Raji (cell line): ENCODE measurements around the gene SSBP4.

Experiments
- POLR2A ChIP-seq: IDR thresholded peaks from 2 replicates; pipeline ENCODE4 v1.6.1; 2011; ENCODE audit warnings: low read depth, low read length, control low read depth; ENCODE audit not compliant: insufficient read depth

The SSBP4 gene

DNA sequence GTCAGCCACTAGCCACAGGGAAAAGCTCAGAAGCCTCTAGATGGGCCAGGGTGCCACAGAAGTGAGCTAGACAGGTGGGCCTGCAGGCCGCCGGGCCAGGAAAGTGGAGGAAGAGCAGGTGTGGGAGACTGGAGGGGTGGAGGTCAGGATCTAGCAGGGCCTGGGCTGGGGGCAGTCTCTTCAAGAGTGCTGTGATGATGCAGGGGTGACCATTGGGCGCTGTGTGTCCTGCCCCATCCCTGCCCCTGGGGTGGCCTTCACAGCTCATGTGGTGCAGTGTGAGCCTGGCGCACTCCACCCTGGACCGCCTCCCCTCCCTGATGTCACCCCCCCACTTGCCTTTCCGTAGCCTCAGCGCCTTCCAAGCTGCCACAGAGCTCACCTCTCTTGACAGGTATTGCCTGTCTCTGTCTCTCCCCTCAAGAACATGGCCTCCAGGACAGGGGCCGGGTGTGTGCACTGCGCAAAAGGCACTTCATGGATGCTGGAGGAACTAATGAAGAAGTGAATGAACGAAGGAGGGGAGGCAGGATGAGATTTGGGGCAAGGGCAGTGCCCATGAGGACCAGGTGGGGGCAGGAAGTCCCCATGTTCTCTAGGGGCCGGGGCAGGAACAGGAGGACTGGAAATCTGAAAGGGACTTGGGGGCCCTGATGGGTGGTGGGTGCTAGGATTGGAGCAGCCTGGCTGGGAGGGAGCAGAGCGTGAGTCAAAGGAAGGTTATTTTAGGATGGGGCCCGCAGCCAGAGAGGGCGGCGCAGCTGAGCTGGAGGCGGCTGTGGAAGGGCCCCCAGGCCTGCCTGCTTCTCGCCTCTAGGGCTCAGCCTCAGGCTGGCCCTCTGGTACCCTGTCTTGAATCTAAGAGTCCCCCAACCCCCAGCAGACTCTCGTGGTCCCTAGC, 6.6 kb downstream of the SSBP4 start:
- TF ChIP-seq POLR2A = no peak

- no peak for TF ChIP-seq POLR2A
Measured at GRCh38 chr19:18426416-18426767, 7.2 kb downstream of the SSBP4 start.

DNA sequence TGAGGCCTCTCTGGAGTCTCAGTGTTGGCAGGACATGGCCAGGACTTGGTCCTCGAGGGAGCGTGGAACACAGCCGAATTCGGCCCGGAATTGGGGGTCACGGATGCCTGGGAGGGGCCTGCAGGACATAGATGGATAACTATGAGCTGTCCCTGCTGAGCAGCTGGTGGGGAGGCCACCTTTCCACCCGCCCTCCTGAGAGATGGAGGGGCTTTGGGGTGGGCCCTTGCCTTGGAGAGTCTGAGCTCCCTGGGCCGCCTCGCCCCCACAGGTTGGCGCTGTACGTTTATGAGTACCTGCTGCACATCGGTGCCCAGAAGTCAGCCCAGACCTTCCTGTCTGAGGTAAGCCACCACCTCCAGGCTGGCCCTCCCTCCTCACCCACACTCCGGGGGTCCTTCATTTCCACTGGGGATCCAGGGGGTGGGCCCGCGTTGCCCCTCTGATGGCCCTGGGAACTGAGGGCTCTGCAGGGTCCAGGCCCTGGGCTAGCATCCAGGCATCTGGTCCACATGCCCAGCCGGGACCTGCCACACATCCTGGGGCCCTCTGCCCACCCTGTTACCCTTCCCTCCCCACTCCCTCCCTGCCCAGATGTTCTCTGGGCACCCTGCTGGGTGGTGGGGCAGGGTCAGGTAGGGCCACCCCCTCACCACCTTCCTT, 8.0 kb downstream of the SSBP4 start:
- no peak for TF ChIP-seq POLR2A

DNA sequence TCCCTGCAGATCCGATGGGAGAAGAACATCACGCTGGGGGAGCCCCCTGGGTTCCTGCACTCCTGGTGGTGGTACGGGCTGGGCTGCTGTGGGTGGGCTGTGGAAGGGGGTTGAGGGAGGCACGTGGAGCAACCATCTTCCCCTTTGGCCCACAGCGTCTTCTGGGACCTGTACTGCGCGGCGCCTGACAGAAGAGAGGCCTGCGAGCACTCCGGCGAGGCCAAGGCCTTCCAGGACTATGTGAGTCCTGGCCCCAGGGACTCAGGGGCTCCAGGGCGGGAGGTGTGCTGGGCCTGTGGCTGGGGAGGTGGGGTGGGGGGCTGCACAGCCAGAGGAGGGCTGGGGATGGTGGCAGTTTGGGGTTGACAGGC, 8.5 kb downstream of the SSBP4 start:
- no peak for TF ChIP-seq POLR2A

DNA sequence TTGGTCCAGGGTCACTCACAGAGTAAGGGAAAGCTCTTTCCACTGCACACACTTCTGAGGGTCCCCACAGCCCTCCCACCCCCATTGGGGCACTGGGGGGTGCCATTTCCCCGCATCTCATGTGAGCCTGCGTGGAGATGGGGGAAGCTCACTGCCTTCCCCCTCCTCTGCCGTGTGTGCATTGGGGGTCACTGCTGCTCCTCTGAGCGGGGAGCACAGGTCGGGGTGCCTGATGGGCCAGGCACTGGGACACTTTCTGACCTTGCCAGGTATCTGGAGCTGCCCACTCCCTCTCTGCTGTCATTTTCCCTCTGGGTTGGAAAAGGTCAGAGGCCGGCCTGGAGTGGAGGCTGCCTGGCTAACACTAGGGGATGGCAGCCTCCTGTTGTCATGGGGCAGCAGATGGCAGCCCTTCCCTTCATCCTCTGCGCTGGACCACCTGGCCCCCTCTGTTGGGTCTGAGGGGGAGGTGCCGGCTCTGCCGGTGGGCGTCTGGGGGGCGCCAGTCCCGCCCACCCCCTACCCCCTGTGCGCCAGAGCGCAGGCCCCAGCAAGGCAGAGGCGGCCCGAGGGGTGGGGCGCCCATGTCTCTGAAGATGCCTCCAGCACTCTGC, 9.1 kb downstream of the SSBP4 start:
- TF ChIP-seq POLR2A = no peak

DNA sequence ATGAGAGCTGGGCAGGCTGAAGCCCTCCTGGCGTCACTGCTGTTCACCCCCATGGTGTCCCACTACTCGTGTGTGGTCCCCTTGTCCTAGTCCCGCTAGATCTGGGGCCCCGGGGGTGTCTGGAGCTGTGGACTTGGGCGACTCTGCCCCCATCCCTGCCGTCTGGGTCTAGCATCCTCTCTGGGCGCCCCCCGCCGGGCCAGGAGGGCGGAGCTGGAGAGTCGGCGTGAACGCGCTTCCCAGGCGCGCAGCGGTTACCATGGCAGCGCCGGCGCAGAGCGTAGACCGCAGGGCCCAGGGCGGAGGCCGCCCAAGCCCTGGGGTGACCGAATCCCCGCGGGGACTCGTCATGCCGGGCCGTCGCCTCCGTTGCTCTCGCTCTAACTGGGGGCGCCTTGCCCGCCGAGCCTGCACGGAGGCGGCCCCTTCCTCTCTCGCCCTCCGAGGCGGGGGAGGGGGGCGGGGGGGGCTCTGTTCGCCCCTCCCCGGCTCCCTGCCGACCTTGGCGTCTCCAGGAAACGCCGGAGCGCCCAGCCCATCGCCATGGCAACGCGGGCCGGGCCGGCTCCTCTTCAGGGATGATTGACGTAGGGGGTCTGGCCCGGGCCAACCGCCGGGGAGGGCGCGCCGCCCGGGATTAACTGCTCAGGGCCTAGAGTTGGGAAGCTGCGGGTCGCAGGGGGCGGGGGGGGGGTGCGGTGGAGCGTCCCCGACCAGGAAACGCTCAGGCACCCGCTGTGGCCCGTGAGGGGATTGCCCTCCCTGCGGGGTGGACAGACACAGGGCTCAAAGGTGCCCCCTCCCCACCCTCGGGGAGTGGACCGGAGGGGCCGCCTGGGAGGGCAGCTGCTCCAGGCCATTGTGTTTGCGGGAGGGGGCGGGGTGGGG, 9.8 kb downstream of the SSBP4 start:
- no peak for TF ChIP-seq POLR2A

GRCh38 chr19:18429717-18430416, 10.7 kb downstream of the SSBP4 start:
- no peak for TF ChIP-seq POLR2A

DNA sequence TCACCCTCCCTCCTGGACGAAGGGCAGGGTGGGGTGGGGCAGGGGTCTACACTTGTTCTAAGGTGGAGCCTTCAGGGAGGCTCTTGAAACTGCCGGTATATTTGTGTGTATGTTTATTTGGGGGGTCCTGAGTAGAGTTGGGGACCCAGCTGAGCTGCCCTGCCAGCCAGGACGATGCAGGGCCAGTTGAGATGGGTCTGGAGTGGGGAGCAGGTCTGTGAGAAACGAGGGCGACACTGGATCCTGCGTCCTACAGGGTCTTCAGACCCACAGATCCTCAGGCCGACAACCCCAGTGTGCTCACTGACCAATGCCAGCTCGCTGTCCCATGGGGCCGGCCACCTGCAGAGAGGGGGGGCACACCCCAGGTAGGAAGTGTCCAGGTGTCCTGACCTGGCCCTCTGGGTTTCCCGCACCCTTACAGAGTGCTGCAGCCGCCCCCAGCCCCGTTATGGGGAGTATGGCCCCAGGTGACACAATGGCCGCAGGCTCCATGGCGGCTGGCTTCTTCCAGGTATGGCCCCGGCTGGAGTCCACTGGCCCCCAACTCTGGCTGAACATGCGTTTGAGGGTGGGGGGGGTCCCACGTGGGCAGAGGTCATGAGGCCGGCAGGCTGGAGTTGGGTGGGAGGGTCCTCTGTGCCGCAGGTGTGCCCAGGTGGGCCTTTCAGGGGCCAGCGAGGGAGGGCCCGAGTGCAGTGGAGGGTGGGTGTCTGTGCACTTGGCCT, 11.4 kb downstream of the SSBP4 start:
- TF ChIP-seq POLR2A = no peak

GRCh38 chr19:18431351-18432197, 12.4 kb downstream of the SSBP4 start:
- TF ChIP-seq POLR2A = no peak

- TF ChIP-seq POLR2A = no peak
Measured at GRCh38 chr19:18432275-18433014, 13.2 kb downstream of the SSBP4 start.

GRCh38 chr19:18433015-18433691, 14.0 kb downstream of the SSBP4 start:
- TF ChIP-seq POLR2A = no peak

GRCh38 chr19:18433735-18434398, 14.7 kb downstream of the SSBP4 start:
- no peak for TF ChIP-seq POLR2A
